GM12878 (cell line): Measurements from ENCODE around the gene UTP20. TPM values are rescaled to one million over a fixed set of nuclear protein-coding genes. Genes with fewer than 3 reads are reported as not detected.

Experiments
- ATAC-seq: fragments of 200-7000 bp; cut with Tn5 transposase; 3 replicates; pipeline ENCODE4 v1.9.1; 2020; ENCODE audit warnings: mild to moderate bottlenecking, moderate library complexity
- BruUV-seq: library from RNA; stranded (reverse); fragments of 400-500 nt; replicated peaks from 2 replicates; lab custom pipeline; 2021; lab: Mats Ljungman, UMichigan
- CTCF ChIA-PET: fragments of 300-600 bp; sonication (Branson Sonifier 250); formaldehyde crosslinking; extraction: SDS; loops from one replicate; lab custom pipeline; 2021; ENCODE audit warnings: inconsistent platforms; lab: Yijun Ruan, JAX
- POLR2A ChIA-PET: fragments of 350-600 bp; formaldehyde crosslinking; extraction: SDS; loops from one replicate; lab custom pipeline; 2021; ENCODE audit warnings: inconsistent platforms; lab: Charles Lee
- RAD21 ChIA-PET: fragments of 300-600 bp; sonication (Branson Sonifier 250); formaldehyde crosslinking; loops from one replicate; lab custom pipeline; 2023; ENCODE audit warnings: antibody characterized with exemption; ENCODE audit not compliant: unreplicated experiment; lab: Charles Lee
- SMC1A ChIA-PET: fragments of 300-600 bp; sonication (Branson Sonifier 250); formaldehyde crosslinking; loops from one replicate; lab custom pipeline; 2023; ENCODE audit not compliant: unreplicated experiment, uncharacterized antibody; lab: Charles Lee
- DNase-seq: peaks from one replicate; pipeline ENCODE4 v3.0.0-alpha.2; 2011; ENCODE audit warnings: low read depth, low spot score
- FAIRE-seq: peaks from 3 replicates; lab custom pipeline; 2011; peaks lifted over from hg19 to GRCh38; lab: Jason Lieb, UNC
- H2AFZ ChIP-seq: 2 replicates; pipeline ENCODE4 v1.6.0; 2011; ENCODE audit warnings: low read depth, low read length, control low read depth; ENCODE audit not compliant: control insufficient read depth
- H3K27ac ChIP-seq: 2 replicates; pipeline ENCODE4 v1.5.1; 2011; ENCODE audit warnings: control low read depth; ENCODE audit not compliant: control insufficient read depth, insufficient read depth
- H3K27me3 ChIP-seq, 2 experiments: replicated peaks in 1 of 2; 2 replicates each; pipeline versions ENCODE4 v1.6.0 to v1.6.1; 2011; ENCODE audit warnings: low read length in 1 of 2; ENCODE audit not compliant: control insufficient read depth in 2 of 2, insufficient read depth in 2 of 2
- H3K36me3 ChIP-seq, 2 experiments: 2 replicates each; pipeline ENCODE4 v1.5.1; 2011; ENCODE audit warnings: low read length in 1 of 2; ENCODE audit not compliant: control insufficient read depth in 2 of 2, insufficient read depth in 2 of 2
- H3K4me1 ChIP-seq: 2 replicates; pipeline ENCODE4 v1.6.1; 2011; ENCODE audit warnings: mild to moderate bottlenecking, low read length, moderate library complexity, mixed read lengths; ENCODE audit not compliant: control insufficient read depth, insufficient read depth
- H3K4me2 ChIP-seq: 2 replicates; pipeline ENCODE4 v1.6.0; 2011; ENCODE audit warnings: control low read depth; ENCODE audit not compliant: control insufficient read depth, insufficient read depth
- H3K4me3 ChIP-seq: fragments of 200-600 bp; sonication (generic); 2 replicates; pipeline ENCODE4 v1.5.1; 2016
- H3K79me2 ChIP-seq: 2 replicates; pipeline ENCODE4 v1.6.0; 2011; ENCODE audit warnings: low read length; ENCODE audit not compliant: control insufficient read depth, insufficient read depth
- H3K9ac ChIP-seq: 2 replicates; pipeline ENCODE4 v1.8.0; 2011; ENCODE audit warnings: low read length, control low read depth, mixed read lengths; ENCODE audit not compliant: control insufficient read depth, insufficient read depth
- H3K9me3 ChIP-seq: replicated peaks from 3 replicates; pipeline ENCODE4 v1.5.1; 2011; ENCODE audit warnings: mild to moderate bottlenecking, low read length; ENCODE audit not compliant: control insufficient read depth, insufficient read depth
- H4K20me1 ChIP-seq: 2 replicates; pipeline ENCODE4 v1.6.0; 2011; ENCODE audit not compliant: control insufficient read depth, insufficient read depth
- BMI1 ChIP-seq: fragments of 450-650 bp; IDR thresholded peaks from 2 replicates; pipeline ENCODE4 v1.6.1; 2016; ENCODE audit warnings: mild to moderate bottlenecking, moderate library complexity, borderline replicate concordance
- BRCA1 ChIP-seq: IDR thresholded peaks from 2 replicates; pipeline ENCODE4 v1.6.1; 2011; ENCODE audit warnings: low read depth, low read length, improper control_type of control experiment
- CHD1 ChIP-seq: IDR thresholded peaks from 2 replicates; pipeline ENCODE4 v1.6.1; 2012; ENCODE audit warnings: low read depth, low read length, improper control_type of control experiment
- KDM1A ChIP-seq: fragments of 200-600 bp; sonication (generic); IDR thresholded peaks from 2 replicates; pipeline ENCODE4 v1.6.1; 2016; ENCODE audit warnings: borderline replicate concordance
- NR2C2 ChIP-seq: IDR thresholded peaks from 2 replicates; pipeline ENCODE4 v1.6.1; 2011; ENCODE audit warnings: borderline replicate concordance, low read depth; ENCODE audit not compliant: control insufficient read depth, insufficient read length
- PAX8 ChIP-seq: fragments of 450-650 bp; IDR thresholded peaks from 2 replicates; pipeline ENCODE4 v1.6.1; 2017; ENCODE audit warnings: mild to moderate bottlenecking, moderate library complexity
- RAD51 ChIP-seq: fragments of 450-650 bp; IDR thresholded peaks from 2 replicates; pipeline ENCODE4 v1.6.1; 2016; ENCODE audit warnings: moderate library complexity, mild to moderate bottlenecking, inconsistent platforms
- SMC3 ChIP-seq: IDR thresholded peaks from 2 replicates; pipeline ENCODE4 v1.6.1; 2011; ENCODE audit warnings: low read length, improper control_type of control experiment, borderline replicate concordance
- SP1 ChIP-seq: IDR thresholded peaks from one replicate; pipeline ENCODE4 v1.6.1; 2011; ENCODE audit warnings: low read depth, low read length
- TCF7 ChIP-seq: IDR thresholded peaks from 2 replicates; pipeline ENCODE4 v1.6.1; 2014; ENCODE audit warnings: antibody characterized with exemption, borderline replicate concordance
- YY1 ChIP-seq: IDR thresholded peaks from 2 replicates; pipeline ENCODE4 v1.6.1; 2011; ENCODE audit warnings: low read depth, mild to moderate bottlenecking, low read length
- WGBS: methylation state at CpG from one replicate; pipeline ENCODE4 v1.1.6; 2016; ENCODE audit warnings: low lambda C conversion rate; ENCODE audit not compliant: insufficient replicate concordance, insufficient coverage; ENCODE audit errors: missing lambda C conversion rate; 5-methylcytosine and 5-hydroxymethylcytosine counted together
- in situ Hi-C: fragments of 300-500 bp; cut with MboI; formaldehyde crosslinking; loops from 9 replicates; pipeline ENCODE4 v1.14.3; 2018; ENCODE audit warnings: mixed read lengths
- intact Hi-C: fragments of 100-400 bp; cut with micrococcal nuclease; formaldehyde crosslinking; loops from one replicate; pipeline ENCODE4 v1.14.2; 2022; ENCODE audit not compliant: unreplicated experiment
- polyA plus RNA-seq, 11 experiments: library from polyadenylated mRNA; depleted of rRNA in 4 of 11; unstranded in 6 of 11; stranded (reverse) in 5 of 11; fragments of >200 nt; fragmentation: Nextera tagmentation in 4 of 11; fragmentation: Illumina TruSeq in 1 of 11; extraction: Ambion mirVana in 4 of 11; extraction: Trizol in 1 of 11; gene quantifications; 1 replicate in 1 of 11; 2 replicates in 10 of 11; pipeline versions ENCODE4 v1.2.1 to v1.2.3, GENCODE V29; 2011 to 2016; ENCODE audit warnings: inconsistent platforms in 2 of 11, missing spikeins in 2 of 11, low read depth in 1 of 11
- total RNA-seq, 4 experiments: library from RNA; depleted of rRNA in 3 of 4; stranded (reverse); fragments of >200 nt in 3 of 4; fragmentation: Illumina TruSeq in 1 of 4; extraction: Trizol in 1 of 4; gene quantifications; 2 replicates each; pipeline versions ENCODE4 v1.2.1 to v1.2.3, GENCODE V29; 2013 to 2021
- TF ChIP-seq, protein P1 (sequence below): IDR thresholded peaks from 2 replicates; pipeline ENCODE4 v1.6.1; 2012; ENCODE audit warnings: low read depth, low read length, improper control_type of control experiment
- TF ChIP-seq, protein P2 (sequence below): IDR thresholded peaks from 2 replicates; pipeline ENCODE4 v1.6.1; 2011; ENCODE audit warnings: low read depth, mild to moderate bottlenecking, low read length, moderate library complexity, borderline replicate concordance; ENCODE audit errors: extremely low read depth
- TF ChIP-seq, protein P3 (sequence below): fragments of 450-650 bp; IDR thresholded peaks from 2 replicates; pipeline ENCODE4 v1.6.1; 2018; ENCODE audit warnings: borderline replicate concordance, mild to moderate bottlenecking; ENCODE audit not compliant: partially characterized antibody
- TF ChIP-seq, protein P4 (sequence below): fragments of 450-650 bp; IDR thresholded peaks from 2 replicates; pipeline ENCODE4 v1.6.1; 2017; ENCODE audit warnings: low read depth, mild to moderate bottlenecking, moderate library complexity

The UTP20 gene
- total and polyA plus RNA-seq, 10 of the 15 experiments (the other 5 are each of a cell fraction or from before 2014, with no cell fraction given) = 3.6 to 25.6 (median 16.7) TPM

DNA sequence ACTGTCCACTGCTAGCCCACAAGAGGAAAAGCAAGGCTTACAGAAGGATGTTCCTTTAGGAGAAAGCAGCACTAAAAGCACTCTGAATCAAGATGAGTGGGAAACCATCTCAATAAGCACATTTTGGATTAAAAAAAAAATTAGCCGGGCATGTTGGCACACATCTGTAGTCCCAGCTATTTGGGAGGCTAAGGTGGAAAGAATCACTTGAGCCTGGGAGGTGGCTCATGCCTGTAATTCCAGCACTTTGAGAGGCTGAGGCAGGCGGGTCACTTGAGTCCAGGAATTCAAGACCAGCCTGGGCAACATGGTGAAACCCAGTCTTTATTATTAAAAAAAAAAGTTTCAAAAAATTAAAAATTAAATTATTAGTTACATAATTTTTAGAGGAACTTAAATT lies 144.7 kb downstream of the UTP20 start:
- no peak for ATAC-seq

More for the DNA sequence above, 144.7 kb downstream of the UTP20 start:
- 59% methylated on average over 2 of the region's 2 CpGs for WGBS
- SMC1A ChIA-PET = interaction anchor here (0.8 kb wide), 1 partner anchor 16 kb away, joined by 3 read pairs; no protein-coding TSS in a partner anchor
- no peaks in the 10 kb centered on the region for H3K4me1 ChIP-seq
- intact Hi-C loops = no loop called here
- no TSS peak for BruUV-seq
- TF ChIP-seq, protein P1, sequence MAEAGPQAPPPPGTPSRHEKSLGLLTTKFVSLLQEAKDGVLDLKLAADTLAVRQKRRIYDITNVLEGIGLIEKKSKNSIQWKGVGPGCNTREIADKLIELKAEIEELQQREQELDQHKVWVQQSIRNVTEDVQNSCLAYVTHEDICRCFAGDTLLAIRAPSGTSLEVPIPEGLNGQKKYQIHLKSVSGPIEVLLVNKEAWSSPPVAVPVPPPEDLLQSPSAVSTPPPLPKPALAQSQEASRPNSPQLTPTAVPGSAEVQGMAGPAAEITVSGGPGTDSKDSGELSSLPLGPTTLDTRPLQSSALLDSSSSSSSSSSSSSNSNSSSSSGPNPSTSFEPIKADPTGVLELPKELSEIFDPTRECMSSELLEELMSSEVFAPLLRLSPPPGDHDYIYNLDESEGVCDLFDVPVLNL = no peak
- no peak for TF ChIP-seq RAD51
- no peak for TF ChIP-seq SP1
- TF ChIP-seq KDM1A = no peak
- TF ChIP-seq, protein P2, sequence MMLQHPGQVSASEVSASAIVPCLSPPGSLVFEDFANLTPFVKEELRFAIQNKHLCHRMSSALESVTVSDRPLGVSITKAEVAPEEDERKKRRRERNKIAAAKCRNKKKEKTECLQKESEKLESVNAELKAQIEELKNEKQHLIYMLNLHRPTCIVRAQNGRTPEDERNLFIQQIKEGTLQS = no peak
- TF ChIP-seq BMI1 = no peak
- TF ChIP-seq TCF7 = no peak
- TF ChIP-seq CHD1 = no peak
- TF ChIP-seq, protein P3, sequence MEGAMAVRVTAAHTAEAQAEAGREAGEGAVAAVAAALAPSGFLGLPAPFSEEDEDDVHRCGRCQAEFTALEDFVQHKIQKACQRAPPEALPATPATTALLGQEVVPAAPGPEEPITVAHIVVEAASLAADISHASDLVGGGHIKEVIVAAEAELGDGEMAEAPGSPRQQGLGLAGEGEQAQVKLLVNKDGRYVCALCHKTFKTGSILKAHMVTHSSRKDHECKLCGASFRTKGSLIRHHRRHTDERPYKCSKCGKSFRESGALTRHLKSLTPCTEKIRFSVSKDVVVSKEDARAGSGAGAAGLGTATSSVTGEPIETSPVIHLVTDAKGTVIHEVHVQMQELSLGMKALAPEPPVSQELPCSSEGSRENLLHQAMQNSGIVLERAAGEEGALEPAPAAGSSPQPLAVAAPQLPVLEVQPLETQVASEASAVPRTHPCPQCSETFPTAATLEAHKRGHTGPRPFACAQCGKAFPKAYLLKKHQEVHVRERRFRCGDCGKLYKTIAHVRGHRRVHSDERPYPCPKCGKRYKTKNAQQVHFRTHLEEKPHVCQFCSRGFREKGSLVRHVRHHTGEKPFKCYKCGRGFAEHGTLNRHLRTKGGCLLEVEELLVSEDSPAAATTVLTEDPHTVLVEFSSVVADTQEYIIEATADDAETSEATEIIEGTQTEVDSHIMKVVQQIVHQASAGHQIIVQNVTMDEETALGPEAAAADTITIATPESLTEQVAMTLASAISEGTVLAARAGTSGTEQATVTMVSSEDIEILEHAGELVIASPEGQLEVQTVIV = no peak
- TF ChIP-seq YY1 = no peak
- no peak for TF ChIP-seq NR2C2
- no peak for TF ChIP-seq BRCA1
- TF ChIP-seq SMC3 = no peak
- TF ChIP-seq, protein P4, sequence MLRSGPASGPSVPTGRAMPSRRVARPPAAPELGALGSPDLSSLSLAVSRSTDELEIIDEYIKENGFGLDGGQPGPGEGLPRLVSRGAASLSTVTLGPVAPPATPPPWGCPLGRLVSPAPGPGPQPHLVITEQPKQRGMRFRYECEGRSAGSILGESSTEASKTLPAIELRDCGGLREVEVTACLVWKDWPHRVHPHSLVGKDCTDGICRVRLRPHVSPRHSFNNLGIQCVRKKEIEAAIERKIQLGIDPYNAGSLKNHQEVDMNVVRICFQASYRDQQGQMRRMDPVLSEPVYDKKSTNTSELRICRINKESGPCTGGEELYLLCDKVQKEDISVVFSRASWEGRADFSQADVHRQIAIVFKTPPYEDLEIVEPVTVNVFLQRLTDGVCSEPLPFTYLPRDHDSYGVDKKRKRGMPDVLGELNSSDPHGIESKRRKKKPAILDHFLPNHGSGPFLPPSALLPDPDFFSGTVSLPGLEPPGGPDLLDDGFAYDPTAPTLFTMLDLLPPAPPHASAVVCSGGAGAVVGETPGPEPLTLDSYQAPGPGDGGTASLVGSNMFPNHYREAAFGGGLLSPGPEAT = no peak
- TF ChIP-seq PAX8 = no peak
- H3K27me3 ChIP-seq = no peaks in the 10 kb centered on the region
- POLR2A ChIA-PET = interaction anchor here (0.6 kb wide), 1 partner anchor 1699 kb away, joined by 3 read pairs; no protein-coding TSS in a partner anchor
- DNase-seq = no peak
- no peaks in the 10 kb centered on the region for H4K20me1 ChIP-seq
- H3K36me3 ChIP-seq = no peaks in the 10 kb centered on the region
- H3K27ac ChIP-seq = no peak overlapping the region
- H3K4me2 ChIP-seq = no peak overlapping the region
- H3K79me2 ChIP-seq = no peaks in the 10 kb centered on the region
- no peak overlapping the region for H3K9ac ChIP-seq
- H3K9me3 ChIP-seq = no peaks in the 10 kb centered on the region
- CTCF ChIA-PET = no interaction called here
- RAD21 ChIA-PET = no interaction called here
- no peak overlapping the region for H2AFZ ChIP-seq
- no peak overlapping the region for H3K4me3 ChIP-seq
- no peak for FAIRE-seq
- in situ Hi-C loops = no loop called here
